HepG2 (cell line): Measurements from ENCODE around the gene SLC18A2. TPM values are rescaled to one million over a fixed set of nuclear protein-coding genes. Genes with fewer than 3 reads are reported as not detected.

ENCODE experiments used
- ATAC-seq: fragments of 200-7000 bp; cut with Tn5 transposase; 3 replicates; pipeline ENCODE4 v1.9.1; 2020; ENCODE audit warnings: mild to moderate bottlenecking, moderate library complexity
- BruUV-seq: library from RNA; stranded (reverse); fragments of 400-500 nt; replicated peaks from 2 replicates; lab custom pipeline; 2021; lab: Mats Ljungman, UMichigan
- CTCF ChIA-PET: fragments of 300-600 bp; formaldehyde crosslinking; extraction: SDS; loops from one replicate; lab custom pipeline; 2021; ENCODE audit warnings: low total read pairs, inconsistent platforms, low intra/inter-chr PET ratio; lab: Yijun Ruan, JAX
- POLR2A ChIA-PET: fragments of 350-600 bp; sonication (Branson Sonifier 250); formaldehyde crosslinking; loops from one replicate; lab custom pipeline; 2020; ENCODE audit warnings: antibody characterized with exemption, inconsistent platforms; lab: Yijun Ruan, JAX
- DNase-seq: peaks from one replicate; pipeline ENCODE4 v3.0.0-alpha.2; 2015; ENCODE audit warnings: low spot score
- FAIRE-seq: peaks from 3 replicates; lab custom pipeline; 2011; peaks lifted over from hg19 to GRCh38; lab: Jason Lieb, UNC
- H2AFZ ChIP-seq: one replicate; pipeline ENCODE4 v1.6.1; 2011; ENCODE audit warnings: low read length, inconsistent platforms
- H3K27ac ChIP-seq: fragments of 300-600 bp; 3 replicates; pipeline ENCODE4 v1.8.0; 2011; ENCODE audit warnings: mixed run types, mild to moderate bottlenecking, mixed read lengths, low read length, inconsistent platforms; ENCODE audit not compliant: insufficient read depth; ENCODE audit errors: extremely low read length
- H3K27me3 ChIP-seq, 2 experiments: fragments of 200-600 bp in 1 of 2; 2 replicates in 1 of 2; 3 replicates in 1 of 2; pipeline versions ENCODE4 v1.6.0 to v1.8.0; 2011; ENCODE audit warnings: low read length in 2 of 2, mild to moderate bottlenecking in 2 of 2, moderate library complexity in 2 of 2, inconsistent platforms in 1 of 2; ENCODE audit not compliant: insufficient read depth in 2 of 2, control insufficient read depth in 1 of 2
- H3K36me3 ChIP-seq, 2 experiments: fragments of 200-600 bp in 1 of 2; replicated peaks in 1 of 2; 2 replicates in 1 of 2; 3 replicates in 1 of 2; pipeline versions ENCODE4 v1.5.1 to v1.8.0; 2011; ENCODE audit warnings: low read length in 2 of 2, inconsistent platforms in 1 of 2; ENCODE audit not compliant: insufficient read depth in 2 of 2, control insufficient read depth in 1 of 2
- H3K4me1 ChIP-seq: 2 replicates; pipeline ENCODE4 v1.5.1; 2012; ENCODE audit warnings: low read length, inconsistent platforms; ENCODE audit not compliant: insufficient read depth
- H3K4me2 ChIP-seq: 2 replicates; pipeline ENCODE4 v1.6.0; 2011; ENCODE audit warnings: low read depth, low read length, inconsistent platforms
- H3K4me3 ChIP-seq, 3 experiments: fragments of 200-600 bp in 1 of 3; sonication (generic), shearing (Covaris generic) in 1 of 3; replicated peaks in 1 of 3; 2 replicates each; pipeline ENCODE4 v1.5.1; 2011 to 2016; ENCODE audit warnings: low read length in 3 of 3, inconsistent platforms in 2 of 3, low read depth in 2 of 3, mild to moderate bottlenecking in 2 of 3, control low read depth in 1 of 3, mixed read lengths in 1 of 3; ENCODE audit not compliant: insufficient read depth in 1 of 3
- H3K79me2 ChIP-seq: one replicate; pipeline ENCODE4 v1.6.1; 2011; ENCODE audit warnings: low read length, inconsistent platforms; ENCODE audit not compliant: insufficient read depth
- H3K9ac ChIP-seq: 2 replicates; pipeline ENCODE4 v1.6.0; 2011; ENCODE audit warnings: mild to moderate bottlenecking, low read depth, low read length, inconsistent platforms; ENCODE audit not compliant: insufficient read depth
- H3K9me3 ChIP-seq: 2 replicates; pipeline ENCODE4 v1.5.1; 2012; ENCODE audit warnings: mild to moderate bottlenecking, low read length
- H4K20me1 ChIP-seq: 2 replicates; pipeline ENCODE4 v1.6.0; 2011; ENCODE audit warnings: inconsistent platforms, mild to moderate bottlenecking, low read length, moderate library complexity; ENCODE audit not compliant: insufficient read depth
- ARNT2 ChIP-seq: sonication (generic); formaldehyde crosslinking; IDR thresholded peaks from 2 replicates; pipeline ENCODE4 v1.8.0; 2022; ENCODE audit warnings: mild to moderate bottlenecking, low read depth, missing genetic modification reagents, moderate library complexity
- CEBPB ChIP-seq: IDR thresholded peaks from 2 replicates; pipeline ENCODE4 v1.6.1; 2011; ENCODE audit warnings: low read depth, low read length, improper control_type of control experiment, borderline replicate concordance
- CEBPG ChIP-seq: IDR thresholded peaks from 2 replicates; pipeline ENCODE4 v1.6.1; 2016
- IRF1 ChIP-seq: sonication (generic); formaldehyde crosslinking; IDR thresholded peaks from 2 replicates; pipeline ENCODE4 v1.4.0; 2020; ENCODE audit warnings: low read depth, mild to moderate bottlenecking, missing genetic modification reagents
- RBFOX2 ChIP-seq: fragments of 200-400 bp; formaldehyde crosslinking; IDR thresholded peaks from 2 replicates; pipeline ENCODE4 v1.6.1; 2017; ENCODE audit warnings: low read depth, mild to moderate bottlenecking, low read length
- ZMAT5 ChIP-seq: sonication (generic); formaldehyde crosslinking; IDR thresholded peaks from 2 replicates; pipeline ENCODE4 v1.5.0; 2020; ENCODE audit warnings: mild to moderate bottlenecking, low read depth, missing genetic modification reagents, borderline replicate concordance
- ZNF792 ChIP-seq: IDR thresholded peaks from 2 replicates; pipeline ENCODE4 v1.6.1; 2016
- ZNF879 ChIP-seq: sonication (generic); formaldehyde crosslinking; IDR thresholded peaks from 2 replicates; pipeline ENCODE4 v1.8.1; 2023; ENCODE audit warnings: missing genetic modification reagents
- ZSCAN21 ChIP-seq: sonication (generic); formaldehyde crosslinking; IDR thresholded peaks from 2 replicates; pipeline ENCODE4 v1.8.0; 2022; ENCODE audit warnings: mild to moderate bottlenecking, missing genetic modification reagents, moderate library complexity, borderline replicate concordance
- WGBS: methylation state at CpG from one replicate; pipeline ENCODE4 v1.1.6; 2017; ENCODE audit warnings: low lambda C conversion rate; 5-methylcytosine and 5-hydroxymethylcytosine counted together
- in situ Hi-C: cut with HindIII; loops from 2 replicates; pipeline ENCODE4 v1.10.0; 2017; ENCODE audit warnings: low pct_unique_long_range_greater_than_20kb; ENCODE audit not compliant: extremely low pct_ligation_motif_present
- intact Hi-C: fragments of 100-400 bp; cut with micrococcal nuclease; formaldehyde crosslinking; loops from one replicate; pipeline ENCODE4 v1.10.0; 2022; ENCODE audit not compliant: unreplicated experiment
- polyA plus RNA-seq, 8 experiments: library from polyadenylated mRNA; depleted of rRNA in 3 of 8; stranded (reverse) in 7 of 8; unstranded in 1 of 8; fragments of >200 nt; fragmentation: Illumina TruSeq in 4 of 8; extraction: Trizol in 4 of 8; gene quantifications; 2 replicates each; pipeline versions ENCODE4 v1.2.1 to v1.2.3, GENCODE V29; 2011 to 2016; ENCODE audit warnings: low read depth in 4 of 8, missing spikeins in 1 of 8, mixed read lengths in 1 of 8; ENCODE audit not compliant: insufficient read depth in 1 of 8
- total RNA-seq, 5 experiments: library from RNA; depleted of rRNA; stranded (reverse); fragments of >200 nt; fragmentation: Illumina TruSeq; extraction: Trizol; gene quantifications; 2 replicates each; pipeline ENCODE4 v1.2.3, GENCODE V29; 2016; ENCODE audit warnings: low read depth in 1 of 5

Gene SLC18A2
- total and polyA plus RNA-seq, 2 of the 13 experiments (the other 11 are each of a cell fraction or from before 2014, with no cell fraction given), result not detected

- BruUV-seq, result no TSS peak
- DNase-seq, result no peak
- ChIA-PET POLR2A (no interaction called here), CTCF (no interaction called here)
- intact Hi-C loops, result no loop called here
- Histone ChIP-seq H2AFZ (no peak overlapping the region), H3K36me3 (no peaks in the 10 kb centered on the region), H3K27me3 (peaks cover 0 to 26% of the 10 kb centered on the region in 2 experiments; a peak in 3 of 5 replicates), H4K20me1 (no peaks in the 10 kb centered on the region), H3K4me1 (peaks cover 19% of the 10 kb centered on the region), H3K4me3 (no peak overlapping the region), H3K4me2 (no peak overlapping the region), H3K79me2 (no peaks in the 10 kb centered on the region), H3K27ac (no peak overlapping the region), H3K9ac (no peak overlapping the region), H3K9me3 (no peaks in the 10 kb centered on the region)
- ATAC-seq, result no peak
- FAIRE-seq, result no peak
- in situ Hi-C loops, result no loop called here
- TF ChIP-seq CEBPG (CRISPR knock-in tag) (peak; percentile 24; the same call in 1 of the 2 replicates), ZNF879 (no peak), ARNT2 (no peak), CEBPB (peak; percentile 84)
- 6% methylated on average over 8 of the region's 10 CpGs for WGBS
Measured at GRCh38 chr10:117256910-117257309, 16.0 kb downstream of the SLC18A2 start.

GRCh38 chr10:117257721-117258120 is 16.8 kb downstream of the SLC18A2 start:
- Histone ChIP-seq H3K4me1 (peaks cover 27% of the 10 kb centered on the region), H3K9ac (no peak overlapping the region), H3K27ac (no peak overlapping the region), H2AFZ (no peak overlapping the region), H3K36me3 (no peaks in the 10 kb centered on the region), H3K9me3 (no peaks in the 10 kb centered on the region), H3K4me3 (no peak overlapping the region), H4K20me1 (no peaks in the 10 kb centered on the region), H3K79me2 (no peaks in the 10 kb centered on the region), H3K4me2 (no peak overlapping the region), H3K27me3 (peaks cover 0 to 32% of the 10 kb centered on the region in 2 experiments; a peak in 3 of 5 replicates)
- intact Hi-C loops, result no loop called here
- ChIA-PET POLR2A (no interaction called here), CTCF (no interaction called here)
- WGBS, result 100% methylated on average over 2 of the region's 3 CpGs
- no TSS peak for BruUV-seq
- DNase-seq (no peak), FAIRE-seq (no peak), ATAC-seq (no peak)
- TF ChIP-seq RBFOX2 (no peak), IRF1 (CRISPR knock-in tag) (no peak), ZMAT5 (CRISPR knock-in tag) (no peak), ZNF792 (CRISPR knock-in tag) (no peak), ZSCAN21 (CRISPR knock-in tag) (no peak)
- in situ Hi-C loops, result no loop called here
